H9 (cell line): Measurements from ENCODE around the gene TST. TPM values are rescaled to one million over a fixed set of nuclear protein-coding genes. Genes with fewer than 3 reads are reported as not detected.

Experiments
- DNase-seq: peaks from one replicate; pipeline ENCODE4 v3.0.0-alpha.2; 2017
- H2AFZ ChIP-seq: one replicate; pipeline ENCODE4 v1.6.1; 2013; ENCODE audit warnings: mild to moderate bottlenecking, low read length, control low read depth, moderate library complexity
- H2AK5ac ChIP-seq: 2 replicates; pipeline ENCODE4 v1.6.1; 2013; ENCODE audit warnings: low read length, control low read depth, mixed read lengths; ENCODE audit not compliant: insufficient read length
- H2BK120ac ChIP-seq: one replicate; pipeline ENCODE4 v1.6.1; 2013; ENCODE audit warnings: low read depth, mild to moderate bottlenecking, low read length, control low read depth, inconsistent platforms; ENCODE audit not compliant: poor library complexity, severe bottlenecking
- H2BK12ac ChIP-seq: 2 replicates; pipeline ENCODE4 v1.6.1; 2013; ENCODE audit warnings: low read length, control low read depth, mixed read lengths, low read depth; ENCODE audit not compliant: insufficient read length
- H2BK15ac ChIP-seq: 2 replicates; pipeline ENCODE4 v1.6.1; 2013; ENCODE audit warnings: low read depth, low read length, control low read depth
- H2BK20ac ChIP-seq: one replicate; pipeline ENCODE4 v1.6.1; 2013; ENCODE audit warnings: low read depth, mild to moderate bottlenecking, low read length, control low read depth, inconsistent platforms; ENCODE audit not compliant: poor library complexity, severe bottlenecking
- H2BK5ac ChIP-seq: 2 replicates; pipeline ENCODE4 v1.6.1; 2013; ENCODE audit warnings: low read length, control low read depth, mixed read lengths; ENCODE audit not compliant: insufficient read length
- H3K14ac ChIP-seq: 2 replicates; pipeline ENCODE4 v1.6.1; 2013; ENCODE audit warnings: low read length, control low read depth; ENCODE audit not compliant: insufficient read depth
- H3K18ac ChIP-seq: 2 replicates; pipeline ENCODE4 v1.6.1; 2013; ENCODE audit warnings: low read depth, mild to moderate bottlenecking, mixed read lengths, low read length, control low read depth; ENCODE audit not compliant: insufficient read length
- H3K23ac ChIP-seq: 2 replicates; pipeline ENCODE4 v1.6.1; 2013; ENCODE audit warnings: low read length, control low read depth, mixed read lengths, low read depth; ENCODE audit not compliant: insufficient read length
- H3K23me2 ChIP-seq: 2 replicates; pipeline ENCODE4 v1.6.1; 2013; ENCODE audit warnings: low read depth, mild to moderate bottlenecking, mixed read lengths, low read length, control low read depth; ENCODE audit not compliant: insufficient read length, poor library complexity, severe bottlenecking
- H3K27ac ChIP-seq: 2 replicates; pipeline ENCODE4 v1.5.1; 2013; ENCODE audit warnings: low read length, control low read depth, mixed read lengths, low read depth; ENCODE audit not compliant: insufficient read length
- H3K27me3 ChIP-seq: 2 replicates; pipeline ENCODE4 v1.6.1; 2013; ENCODE audit warnings: low read length, control low read depth, inconsistent platforms; ENCODE audit not compliant: insufficient read depth
- H3K4ac ChIP-seq: 2 replicates; pipeline ENCODE4 v1.6.1; 2013; ENCODE audit warnings: low read depth, mild to moderate bottlenecking, control low read depth, inconsistent platforms, low read length, moderate library complexity
- H3K4me1 ChIP-seq: 2 replicates; pipeline ENCODE4 v1.6.1; 2013; ENCODE audit warnings: low read length, control low read depth, inconsistent platforms; ENCODE audit not compliant: insufficient read depth
- H3K4me2 ChIP-seq: 2 replicates; pipeline ENCODE4 v1.6.1; 2013; ENCODE audit warnings: low read length, control low read depth, mixed read lengths; ENCODE audit not compliant: insufficient read length, insufficient read depth
- H3K56ac ChIP-seq: 2 replicates; pipeline ENCODE4 v1.6.1; 2013; ENCODE audit warnings: low read depth, mild to moderate bottlenecking, mixed read lengths, low read length, control low read depth; ENCODE audit not compliant: insufficient read length
- H3K79me1 ChIP-seq: 2 replicates; pipeline ENCODE4 v1.6.1; 2013; ENCODE audit warnings: low read depth, mild to moderate bottlenecking, moderate library complexity, low read length, control low read depth, inconsistent platforms; ENCODE audit not compliant: insufficient read depth, poor library complexity, severe bottlenecking
- H3K79me2 ChIP-seq: 2 replicates; pipeline ENCODE4 v1.6.1; 2013; ENCODE audit warnings: low read length, control low read depth, inconsistent platforms; ENCODE audit not compliant: insufficient read depth
- H3K9ac ChIP-seq: 2 replicates; pipeline ENCODE4 v1.6.1; 2013; ENCODE audit warnings: low read length, control low read depth, mixed read lengths; ENCODE audit not compliant: insufficient read length; ENCODE audit errors: extremely low read depth
- H3K9me3 ChIP-seq: one replicate; pipeline ENCODE4 v1.6.1; 2013; ENCODE audit warnings: low read depth, low read length, inconsistent platforms; ENCODE audit not compliant: control insufficient read depth
- H3T11ph ChIP-seq: one replicate; pipeline ENCODE4 v1.6.1; 2013; ENCODE audit warnings: mild to moderate bottlenecking, low read length, control low read depth, inconsistent platforms
- H4K20me1 ChIP-seq: one replicate; pipeline ENCODE4 v1.6.1; 2013; ENCODE audit not compliant: control insufficient read depth, insufficient read length, insufficient read depth
- H4K5ac ChIP-seq: 2 replicates; pipeline ENCODE4 v1.6.1; 2013; ENCODE audit warnings: low read depth, mild to moderate bottlenecking, mixed read lengths, low read length, control low read depth; ENCODE audit not compliant: insufficient read length
- H4K8ac ChIP-seq: replicated peaks from 2 replicates; pipeline ENCODE4 v1.6.1; 2013; ENCODE audit warnings: low read length, control low read depth, mixed read lengths, low read depth; ENCODE audit not compliant: insufficient read length
- H4K91ac ChIP-seq: 2 replicates; pipeline ENCODE4 v1.6.1; 2013; ENCODE audit warnings: low read depth, mild to moderate bottlenecking, moderate library complexity, mixed read lengths, low read length, control low read depth; ENCODE audit not compliant: insufficient read length
- H3K27ac Mint-ChIP-seq, 3 experiments: 2 replicates in 2 of 3; 3 replicates in 1 of 3; pipeline ENCODE4 v1.8.0; 2020 to 2021; ENCODE audit warnings: mixed read lengths in 3 of 3, mild to moderate bottlenecking in 1 of 3, moderate library complexity in 1 of 3
- H3K27me3 Mint-ChIP-seq: 2 replicates; pipeline ENCODE4 v1.8.0; 2021; ENCODE audit warnings: low read depth, mild to moderate bottlenecking, moderate library complexity, mixed read lengths
- H3K36me3 Mint-ChIP-seq, 3 experiments: 2 replicates in 2 of 3; 3 replicates in 1 of 3; pipeline ENCODE4 v1.8.0; 2020 to 2021; ENCODE audit warnings: low read depth in 3 of 3, mixed read lengths in 3 of 3; ENCODE audit not compliant: insufficient read depth in 1 of 3
- H3K4me1 Mint-ChIP-seq, 2 experiments: 2 replicates each; pipeline ENCODE4 v1.8.0; 2020; ENCODE audit warnings: mixed read lengths in 2 of 2
- H3K4me3 Mint-ChIP-seq, 2 experiments: 2 replicates in 1 of 2; 3 replicates in 1 of 2; pipeline ENCODE4 v1.8.0; 2020 to 2021; ENCODE audit warnings: mild to moderate bottlenecking in 2 of 2, mixed read lengths in 2 of 2, moderate library complexity in 1 of 2
- H3K9me3 Mint-ChIP-seq, 2 experiments: 2 replicates in 1 of 2; 3 replicates in 1 of 2; pipeline ENCODE4 v1.8.0; 2020; ENCODE audit warnings: mild to moderate bottlenecking in 2 of 2, mixed read lengths in 2 of 2, moderate library complexity in 1 of 2
- WGBS: extraction: QIAGEN DNeasy Blood & Tissue Kit; methylation state at CpG from one replicate; pipeline ENCODE4 v1.1.7; 2013; ENCODE audit warnings: missing lambda C conversion rate, low lambda C conversion rate, mixed read lengths; ENCODE audit not compliant: insufficient read length; ENCODE audit errors: extremely low coverage; 5-methylcytosine and 5-hydroxymethylcytosine counted together
- total RNA-seq: library from RNA; stranded (reverse); gene quantifications from 2 replicates; pipeline ENCODE4 v1.2.1, GENCODE V29; 2021
- TF ChIP-seq, protein P1 (sequence below): fragments of 200-600 bp; sonication (generic); conservative IDR thresholded peaks from 3 replicates; pipeline ENCODE4 v1.8.0; 2021; ENCODE audit warnings: antibody characterized with exemption, mild to moderate bottlenecking

TST gene
- total RNA-seq, 1 experiment from 2014 or later = 31.9 TPM

DNA sequence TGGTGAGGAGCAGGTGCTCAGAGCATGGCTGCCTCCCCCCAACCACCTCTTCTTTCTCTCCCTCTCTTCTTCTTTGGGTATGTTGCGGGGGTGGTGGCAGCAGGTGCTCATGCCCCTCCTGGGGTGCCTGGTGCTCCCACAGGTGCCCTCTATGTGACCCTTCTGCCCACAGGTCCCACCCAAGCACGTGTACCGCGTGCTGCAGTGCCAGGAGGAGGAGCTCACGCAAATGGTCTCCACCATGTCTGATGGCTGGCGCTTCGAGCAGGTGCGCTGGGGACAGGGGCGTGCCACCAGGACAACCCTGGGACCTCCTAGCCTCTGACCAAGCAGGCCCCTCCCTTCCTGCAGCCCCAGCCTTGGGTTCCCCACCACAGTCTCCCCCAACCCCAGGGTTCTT lies 38.0 kb upstream of the TST start:
- Histone ChIP-seq H2BK120ac (no peak overlapping the region), H3K9ac (no peak overlapping the region), H3K4ac (no peak overlapping the region), H3K4me2 (no peak overlapping the region), H3K14ac (no peak overlapping the region; the same call in 1 of the 2 replicates), H2AK5ac (no peak overlapping the region), H3K79me1 (no peaks in the 10 kb centered on the region), H2BK15ac (no peak overlapping the region), H3K23me2 (peaks cover 2% of the 10 kb centered on the region), H2BK20ac (no peak overlapping the region), H2AFZ (no peak overlapping the region), H3K56ac (no peak overlapping the region), H4K91ac (no peak overlapping the region), H3K9me3 (no peaks in the 10 kb centered on the region), H4K20me1 (no peaks in the 10 kb centered on the region), H3K79me2 (no peaks in the 10 kb centered on the region), H4K5ac (no peak overlapping the region), H3K27ac (no peak overlapping the region), H3K23ac (no peak overlapping the region), H3K4me1 (no peaks in the 10 kb centered on the region), H3K27me3 (no peaks in the 10 kb centered on the region), H3T11ph (no peak overlapping the region), H4K8ac (no peak overlapping the region), H2BK5ac (no peak overlapping the region), H2BK12ac (no peak overlapping the region), H3K18ac (no peak overlapping the region)
- TF ChIP-seq, protein P1, sequence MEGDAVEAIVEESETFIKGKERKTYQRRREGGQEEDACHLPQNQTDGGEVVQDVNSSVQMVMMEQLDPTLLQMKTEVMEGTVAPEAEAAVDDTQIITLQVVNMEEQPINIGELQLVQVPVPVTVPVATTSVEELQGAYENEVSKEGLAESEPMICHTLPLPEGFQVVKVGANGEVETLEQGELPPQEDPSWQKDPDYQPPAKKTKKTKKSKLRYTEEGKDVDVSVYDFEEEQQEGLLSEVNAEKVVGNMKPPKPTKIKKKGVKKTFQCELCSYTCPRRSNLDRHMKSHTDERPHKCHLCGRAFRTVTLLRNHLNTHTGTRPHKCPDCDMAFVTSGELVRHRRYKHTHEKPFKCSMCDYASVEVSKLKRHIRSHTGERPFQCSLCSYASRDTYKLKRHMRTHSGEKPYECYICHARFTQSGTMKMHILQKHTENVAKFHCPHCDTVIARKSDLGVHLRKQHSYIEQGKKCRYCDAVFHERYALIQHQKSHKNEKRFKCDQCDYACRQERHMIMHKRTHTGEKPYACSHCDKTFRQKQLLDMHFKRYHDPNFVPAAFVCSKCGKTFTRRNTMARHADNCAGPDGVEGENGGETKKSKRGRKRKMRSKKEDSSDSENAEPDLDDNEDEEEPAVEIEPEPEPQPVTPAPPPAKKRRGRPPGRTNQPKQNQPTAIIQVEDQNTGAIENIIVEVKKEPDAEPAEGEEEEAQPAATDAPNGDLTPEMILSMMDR = no peak
- Mint-ChIP-seq H3K27ac (no peak overlapping the region), H3K27me3 (no peaks in the 10 kb centered on the region), H3K9me3 (no peaks in the 10 kb centered on the region), H3K4me3 (no peak overlapping the region), H3K4me1 (peaks cover 3 to 16% of the 10 kb centered on the region in 2 experiments), H3K36me3 (peaks cover 7 to 39% (median 22%) of the 10 kb centered on the region in 3 experiments; a peak in 6 of 7 replicates)
- WGBS = no CpG with 5 or more reads among the region's 9 CpGs
- DNase-seq = no peak
